Effector memory CD4-positive, alpha-beta T cell (primary cell): Measurements from ENCODE around the gene DCDC2C.

Source experiments
- DNase-seq, 3 donors: peaks; one replicate each; pipeline ENCODE4 v3.0.0-alpha.2; 2020
- H3K27ac ChIP-seq: 2 replicates; pipeline ENCODE4 v1.7.0; 2013; ENCODE audit warnings: mild to moderate bottlenecking, low read length, moderate library complexity; ENCODE audit not compliant: insufficient read depth, poor library complexity, severe bottlenecking
- H3K27me3 ChIP-seq: replicated peaks from 2 replicates; pipeline ENCODE4 v1.7.0; 2013; ENCODE audit warnings: mild to moderate bottlenecking, low read length; ENCODE audit not compliant: insufficient read depth, control insufficient read depth, poor library complexity, severe bottlenecking
- H3K36me3 ChIP-seq: 2 replicates; pipeline ENCODE4 v1.7.0; 2013; ENCODE audit warnings: mild to moderate bottlenecking, low read length, moderate library complexity; ENCODE audit not compliant: control insufficient read depth, insufficient read depth
- H3K4me1 ChIP-seq: 2 replicates; pipeline ENCODE4 v1.7.0; 2013; ENCODE audit warnings: low read length, mild to moderate bottlenecking; ENCODE audit not compliant: control insufficient read depth, insufficient read depth, poor library complexity, severe bottlenecking
- H3K4me3 ChIP-seq: 2 replicates; pipeline ENCODE4 v1.7.0; 2013; ENCODE audit warnings: low read length, low read depth, mild to moderate bottlenecking; ENCODE audit not compliant: insufficient read depth, poor library complexity, severe bottlenecking
- H3K9me3 ChIP-seq: 2 replicates; pipeline ENCODE4 v1.7.0; 2013; ENCODE audit warnings: mild to moderate bottlenecking, low read length, moderate library complexity; ENCODE audit not compliant: control insufficient read depth

Gene DCDC2C

DNA sequence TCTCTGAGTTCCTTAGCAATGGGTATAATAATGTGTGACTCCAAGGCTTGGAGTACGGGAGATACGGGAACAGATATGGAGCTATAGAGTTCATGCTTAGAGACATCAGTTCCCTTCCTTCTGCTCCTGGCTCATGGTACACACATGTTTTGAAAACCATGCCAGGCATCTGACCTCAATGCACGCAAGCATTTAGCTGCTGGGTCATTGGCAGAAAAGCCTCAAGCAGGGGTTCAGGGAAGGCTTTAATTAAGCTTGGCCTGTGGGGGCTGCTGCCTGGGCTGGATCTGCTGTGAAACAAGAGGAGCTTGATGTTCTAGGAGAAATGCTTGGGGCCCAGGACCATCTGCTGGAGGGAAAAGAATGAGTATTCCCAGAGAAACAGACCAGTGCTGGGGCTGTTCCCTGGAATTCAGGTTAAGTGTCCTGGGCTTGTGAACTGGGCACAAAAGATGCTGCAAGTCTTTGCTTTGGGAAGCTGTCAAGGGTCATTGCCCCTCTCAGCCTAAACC is 42.2 kb upstream of the DCDC2C start:
- Histone ChIP-seq H3K4me1 (no peaks in the 10 kb centered on the region), H3K9me3 (no peaks in the 10 kb centered on the region), H3K27ac (no peak overlapping the region), H3K27me3 (no peaks in the 10 kb centered on the region), H3K36me3 (no peaks in the 10 kb centered on the region), H3K4me3 (no peak overlapping the region)
- no peak for DNase-seq

DNA sequence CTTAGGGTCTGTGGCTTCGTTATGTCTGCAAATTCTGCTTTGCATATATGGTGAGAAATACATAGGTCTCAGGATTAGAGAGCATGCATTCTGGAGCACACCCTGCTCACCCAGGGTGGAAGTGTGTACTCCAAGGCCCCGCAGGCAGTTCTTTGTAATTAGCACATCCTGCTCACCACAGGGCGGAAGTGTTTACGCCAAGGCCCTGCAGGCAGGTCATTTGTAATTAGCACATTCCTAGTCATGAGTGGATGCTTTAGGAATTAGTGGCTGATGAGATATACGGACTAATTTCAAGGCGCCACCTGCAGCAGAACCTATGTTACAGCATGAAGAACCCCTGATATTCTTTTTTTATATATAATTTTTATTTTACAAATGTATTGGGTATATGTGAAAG is 41.1 kb upstream of the DCDC2C start:
- Histone ChIP-seq H3K9me3 (no peaks in the 10 kb centered on the region), H3K4me1 (no peaks in the 10 kb centered on the region), H3K27ac (no peak overlapping the region), H3K4me3 (no peak overlapping the region), H3K36me3 (no peaks in the 10 kb centered on the region), H3K27me3 (no peaks in the 10 kb centered on the region)
- DNase-seq = no peak

DNA sequence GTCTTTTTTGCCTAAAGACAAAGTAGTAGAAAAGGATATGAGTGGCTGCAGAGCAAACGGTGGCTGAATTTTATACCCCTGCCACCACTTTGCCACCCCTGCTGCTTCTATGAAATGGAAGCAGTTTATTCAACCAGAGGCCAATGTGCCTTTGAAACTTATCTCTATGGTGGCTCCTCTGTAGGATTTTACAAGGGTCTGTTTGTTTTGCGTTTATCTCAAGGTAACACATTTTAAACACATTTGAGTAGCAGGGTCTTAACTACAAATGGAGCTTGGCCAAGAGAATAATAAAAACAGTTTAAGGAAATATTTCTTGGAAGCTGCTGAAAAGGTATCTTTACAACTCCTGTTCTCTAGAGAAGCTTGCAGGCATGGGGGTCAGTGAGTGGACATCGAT is 39.3 kb upstream of the DCDC2C start:
- H3K4me3 ChIP-seq = no peak overlapping the region
- H3K27ac ChIP-seq = no peak overlapping the region
- H3K36me3 ChIP-seq = no peaks in the 10 kb centered on the region
- no peaks in the 10 kb centered on the region for H3K27me3 ChIP-seq
- no peaks in the 10 kb centered on the region for H3K4me1 ChIP-seq
- no peaks in the 10 kb centered on the region for H3K9me3 ChIP-seq
- no peak for DNase-seq

DNA sequence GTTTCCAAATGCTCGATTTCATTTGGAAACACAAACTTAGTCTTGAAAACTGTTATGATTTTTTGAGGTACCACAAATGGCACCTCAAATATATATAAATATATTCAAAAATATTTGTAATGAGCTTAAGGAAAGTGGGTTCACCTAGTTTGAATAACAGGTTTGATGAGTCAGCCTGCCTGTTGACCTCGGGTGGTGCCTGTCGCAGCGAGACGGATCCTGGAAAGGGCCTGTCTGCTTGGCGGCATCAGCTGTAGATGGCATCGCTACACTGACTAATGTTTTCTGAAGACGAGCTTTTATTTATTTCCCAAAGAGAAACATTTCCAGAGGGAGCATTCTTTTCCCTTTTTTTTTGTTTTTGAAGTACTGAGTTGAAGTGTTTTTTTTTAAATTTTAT is 38.5 kb upstream of the DCDC2C start:
- Histone ChIP-seq H3K27me3 (no peaks in the 10 kb centered on the region), H3K4me3 (no peak overlapping the region), H3K9me3 (no peaks in the 10 kb centered on the region), H3K36me3 (no peaks in the 10 kb centered on the region), H3K4me1 (no peaks in the 10 kb centered on the region), H3K27ac (no peak overlapping the region)
- no peak for DNase-seq

- H3K27ac ChIP-seq = no peak overlapping the region
- no peaks in the 10 kb centered on the region for H3K4me1 ChIP-seq
- no peaks in the 10 kb centered on the region for H3K27me3 ChIP-seq
- H3K36me3 ChIP-seq = no peaks in the 10 kb centered on the region
- H3K9me3 ChIP-seq = no peaks in the 10 kb centered on the region
- DNase-seq = no peak
- no peak overlapping the region for H3K4me3 ChIP-seq
These were observed 37.3 kb upstream of the DCDC2C start for GRCh38 chr2:3665886-3666612.

DNA sequence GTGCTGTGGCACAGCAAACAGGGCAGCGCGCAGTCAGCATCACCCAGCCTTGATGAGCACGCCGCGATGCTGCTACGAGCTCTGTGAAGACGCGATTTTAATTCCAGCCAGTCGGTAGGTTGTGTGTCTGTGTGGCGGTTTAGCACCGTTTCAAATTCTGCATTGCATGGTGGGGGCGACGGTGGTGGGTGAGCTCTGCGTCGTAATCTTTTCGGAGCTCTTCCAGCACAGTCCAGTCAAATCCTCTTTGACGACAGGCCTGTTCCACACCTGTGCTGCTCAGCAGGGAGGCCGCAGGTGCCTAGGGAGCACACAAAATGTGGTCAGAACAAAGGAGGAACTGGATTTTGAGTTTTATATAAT is 36.8 kb upstream of the DCDC2C start:
- Histone ChIP-seq H3K27ac (no peak overlapping the region), H3K4me3 (no peak overlapping the region), H3K27me3 (no peaks in the 10 kb centered on the region), H3K36me3 (no peaks in the 10 kb centered on the region), H3K9me3 (no peaks in the 10 kb centered on the region), H3K4me1 (no peaks in the 10 kb centered on the region)
- no peak for DNase-seq

DNA sequence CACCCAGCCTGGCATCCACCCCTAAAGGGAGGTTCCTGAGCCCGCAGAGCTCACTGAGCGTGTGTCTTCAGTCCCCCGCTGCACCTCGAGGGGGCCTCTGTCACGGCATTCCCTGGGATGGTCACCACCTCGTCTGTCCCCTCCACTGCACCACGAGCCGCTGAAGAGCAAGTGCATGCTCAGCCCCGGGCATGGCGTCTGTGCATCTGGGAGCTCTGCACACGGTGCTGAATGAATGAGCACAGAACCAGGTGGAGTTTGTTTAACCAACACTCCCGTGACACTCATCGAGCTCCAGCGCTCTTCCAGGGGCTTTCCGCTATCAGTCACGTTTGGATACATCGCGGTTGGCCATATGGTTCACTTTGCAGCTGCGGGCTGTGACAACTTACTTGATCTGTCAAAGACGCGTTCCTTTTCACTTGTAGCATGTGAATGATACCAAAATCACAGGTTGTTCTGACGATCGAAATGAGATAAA is 36.2 kb upstream of the DCDC2C start:
- H3K9me3 ChIP-seq = no peaks in the 10 kb centered on the region
- H3K27ac ChIP-seq = no peak overlapping the region
- H3K36me3 ChIP-seq = no peaks in the 10 kb centered on the region
- no peak overlapping the region for H3K4me3 ChIP-seq
- H3K4me1 ChIP-seq = no peaks in the 10 kb centered on the region
- DNase-seq = no peak
- H3K27me3 ChIP-seq = no peaks in the 10 kb centered on the region

GRCh38 chr2:3669656-3670055 is 33.7 kb upstream of the DCDC2C start:
- Histone ChIP-seq H3K36me3 (no peaks in the 10 kb centered on the region), H3K4me1 (no peaks in the 10 kb centered on the region), H3K27ac (no peak overlapping the region), H3K27me3 (no peaks in the 10 kb centered on the region), H3K4me3 (no peak overlapping the region), H3K9me3 (no peaks in the 10 kb centered on the region)
- DNase-seq = no peak

DNA sequence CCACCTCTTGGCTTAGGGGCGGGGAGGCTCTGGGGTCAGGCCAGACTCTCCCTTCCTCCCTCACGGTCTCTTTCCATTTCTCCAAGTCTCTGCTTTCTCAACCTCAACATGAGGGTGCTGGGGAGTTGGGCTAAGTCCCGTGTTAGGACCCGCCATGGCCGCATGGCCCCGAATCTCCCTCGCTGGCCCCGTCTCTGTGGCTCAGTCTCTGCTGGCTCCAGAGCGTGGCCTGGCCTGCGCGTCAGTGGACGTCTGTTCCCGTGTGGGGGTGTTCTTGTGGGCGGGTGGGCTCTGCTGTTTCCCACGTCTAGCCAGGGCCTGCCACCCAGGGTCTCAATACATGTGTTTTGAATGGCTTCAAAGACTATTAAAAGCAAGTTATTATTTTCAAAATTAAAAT is 33.0 kb upstream of the DCDC2C start:
- no peaks in the 10 kb centered on the region for H3K4me1 ChIP-seq
- DNase-seq = no peak
- H3K9me3 ChIP-seq = no peaks in the 10 kb centered on the region
- H3K27ac ChIP-seq = no peak overlapping the region
- no peaks in the 10 kb centered on the region for H3K27me3 ChIP-seq
- no peak overlapping the region for H3K4me3 ChIP-seq
- H3K36me3 ChIP-seq = no peaks in the 10 kb centered on the region

- H3K36me3 ChIP-seq = no peaks in the 10 kb centered on the region
- DNase-seq = no peak
- no peak overlapping the region for H3K4me3 ChIP-seq
- no peak overlapping the region for H3K27ac ChIP-seq
- H3K9me3 ChIP-seq = no peaks in the 10 kb centered on the region
- H3K27me3 ChIP-seq = no peaks in the 10 kb centered on the region
- H3K4me1 ChIP-seq = no peaks in the 10 kb centered on the region
These were observed 32.4 kb upstream of the DCDC2C start for GRCh38 chr2:3670941-3671340.
